CD1c-positive myeloid dendritic cell (primary cell): ENCODE results near the gene ALDH3A2.
"Not testable (repeated sequence)": the region's sequence is repeated elsewhere in the genome, so short reads cannot be mapped to it uniquely, and the experiment has no call there.

Source experiments
- DNase-seq: peaks from one replicate; pipeline ENCODE4 v3.0.0-alpha.2; 2016; ENCODE audit errors: extremely low spot score

Gene ALDH3A2

GRCh38 chr17:19678581-19679453, 30.3 kb downstream of the ALDH3A2 start:
- DNase-seq, result no peak

- no peak for DNase-seq
Observed at GRCh38 chr17:19683117-19683516, 34.6 kb downstream of the ALDH3A2 start.

- DNase-seq, result not testable (repeated sequence)
Observed at GRCh38 chr17:19684909-19685580, 36.5 kb downstream of the ALDH3A2 start.

GRCh38 chr17:19686400-19687090, 38.0 kb downstream of the ALDH3A2 start:
- no peak for DNase-seq

GRCh38 chr17:19702217-19702641, 53.7 kb downstream of the ALDH3A2 start:
- DNase-seq, result no peak

GRCh38 chr17:19703106-19703827, 54.7 kb downstream of the ALDH3A2 start:
- DNase-seq, result no peak

- no peak for DNase-seq
Observed at GRCh38 chr17:19703828-19704613, 55.5 kb downstream of the ALDH3A2 start.

- no peak for DNase-seq
Observed at GRCh38 chr17:19705201-19705600, 56.6 kb downstream of the ALDH3A2 start.

GRCh38 chr17:19705771-19706770, 57.5 kb downstream of the ALDH3A2 start:
- DNase-seq, result no peak

GRCh38 chr17:19706791-19707727, 58.5 kb downstream of the ALDH3A2 start:
- no peak for DNase-seq

- DNase-seq, result no peak
Observed at GRCh38 chr17:19707728-19708221, 59.2 kb downstream of the ALDH3A2 start.

GRCh38 chr17:19708431-19709175, 60.1 kb downstream of the ALDH3A2 start:
- no peak for DNase-seq

- no peak for DNase-seq
Observed at GRCh38 chr17:19709841-19710240, 61.3 kb downstream of the ALDH3A2 start.

GRCh38 chr17:19712436-19713004, 64.0 kb downstream of the ALDH3A2 start:
- DNase-seq, result no peak

GRCh38 chr17:19713462-19713861, 64.9 kb downstream of the ALDH3A2 start:
- no peak for DNase-seq

GRCh38 chr17:19713901-19714361, 65.4 kb downstream of the ALDH3A2 start:
- no peak for DNase-seq
